Motor neuron (in vitro differentiated cells): ENCODE measurements around the gene GRIN2A. TPM values are rescaled to one million over a fixed set of nuclear protein-coding genes. Genes with fewer than 3 reads are reported as not detected.
A peak's percentile ranks its signal among the peaks of the same experiment; 100 is the strongest.

ENCODE experiments used
- ATAC-seq, 8 experiments: fragments of 200-7000 bp; cut with Tn5 transposase; replicated peaks in 6 of 8; 2 replicates each; pipeline ENCODE4 v1.8.0; 2021; ENCODE audit warnings: mild to moderate bottlenecking in 8 of 8, moderate library complexity in 8 of 8
- H3K27ac ChIP-seq, 2 donors: fragments of 250-450 bp; sonication (Bioruptor Pico); 2 replicates each; pipeline ENCODE4 v1.9.0; 2021; ENCODE audit warnings: antibody characterized with exemption in 2 of 2, mild to moderate bottlenecking in 2 of 2, moderate library complexity in 1 of 2
- H3K4me1 ChIP-seq, 2 donors: fragments of 250-450 bp; sonication (Bioruptor Pico); replicated peaks in 1 of 2; 2 replicates each; pipeline ENCODE4 v1.6.1; 2021; ENCODE audit warnings: antibody characterized with exemption in 2 of 2, mild to moderate bottlenecking in 2 of 2, moderate library complexity in 1 of 2
- H3K4me3 ChIP-seq, 5 donors: fragments of 250-450 bp; sonication (Bioruptor Pico); 2 replicates each; pipeline ENCODE4 v1.9.0; 2021; ENCODE audit warnings: antibody characterized with exemption in 5 of 5, mild to moderate bottlenecking in 5 of 5, moderate library complexity in 4 of 5
- WGBS, 10 experiments: fragments of 450-650 bp; shearing (Covaris generic); methylation state at CpG; one replicate each; pipeline ENCODE4 v1.0.0; 2022; 5-methylcytosine and 5-hydroxymethylcytosine counted together
- in situ Hi-C, 9 experiments: fragments of 400-800 bp; cut with MboI; loops; one replicate each; pipeline ENCODE4 v1.15.0; 2021; ENCODE audit warnings: low sequenced_read_pairs in 9 of 9, low pct_unique_long_range_greater_than_20kb in 2 of 9; ENCODE audit not compliant: unreplicated experiment in 9 of 9
- total RNA-seq, 8 experiments: library from RNA; unstranded; fragments of 300-600 nt; gene quantifications; 2 replicates each; pipeline versions ENCODE4 v1.2.3 to v1.2.4, GENCODE V29; 2022

Gene GRIN2A
- total RNA-seq, 8 experiments from 2014 or later, result 0.14 to 21.2 (median 2.9) TPM

- WGBS, 10 experiments, result 14 to 100% (median 83%) methylated on average over 1 to 3 of the region's 3 CpGs; no CpG with 5 or more reads in 3 of the 10 experiments
- no peak for ATAC-seq
- no peak overlapping the region for H3K27ac ChIP-seq
- in situ Hi-C loops, result no loop called here
- H3K4me1 ChIP-seq, result no peaks in the 10 kb centered on the region
- no peak overlapping the region for H3K4me3 ChIP-seq
These were observed 24.6 kb upstream of the GRIN2A start for GRCh38 chr16:10206865-10207264.

- no peak for ATAC-seq
- Histone ChIP-seq H3K27ac (no peak overlapping the region), H3K4me1 (no peaks in the 10 kb centered on the region), H3K4me3 (no peak overlapping the region)
- in situ Hi-C loops, result no loop called here
- 67 to 89% (median 86%) methylated on average over 1 of the region's 1 CpG; no CpG with 5 or more reads in 7 of the 10 experiments for WGBS, 10 experiments
These were observed 24.0 kb upstream of the GRIN2A start for GRCh38 chr16:10206215-10206614.

- Histone ChIP-seq H3K27ac (no peak overlapping the region), H3K4me3 (no peak overlapping the region), H3K4me1 (no peaks in the 10 kb centered on the region)
- no peak for ATAC-seq
- WGBS, 10 experiments, result 22 to 96% (median 70%) methylated on average over 1 to 5 of the region's 7 CpGs; no CpG with 5 or more reads in 3 of the 10 experiments
- in situ Hi-C loops, result no loop called here
These were observed 23.5 kb upstream of the GRIN2A start for GRCh38 chr16:10205688-10206087.

GRCh38 chr16:10202649-10203048 lies 20.4 kb upstream of the GRIN2A start:
- WGBS, 10 experiments, result 0 to 100% (median 90%) methylated on average over 1 of the region's 1 CpG; no CpG with 5 or more reads in 4 of the 10 experiments
- Histone ChIP-seq H3K27ac (no peak overlapping the region), H3K4me3 (no peak overlapping the region), H3K4me1 (no peaks in the 10 kb centered on the region)
- ATAC-seq, result no peak
- in situ Hi-C loops, result no loop called here

DNA sequence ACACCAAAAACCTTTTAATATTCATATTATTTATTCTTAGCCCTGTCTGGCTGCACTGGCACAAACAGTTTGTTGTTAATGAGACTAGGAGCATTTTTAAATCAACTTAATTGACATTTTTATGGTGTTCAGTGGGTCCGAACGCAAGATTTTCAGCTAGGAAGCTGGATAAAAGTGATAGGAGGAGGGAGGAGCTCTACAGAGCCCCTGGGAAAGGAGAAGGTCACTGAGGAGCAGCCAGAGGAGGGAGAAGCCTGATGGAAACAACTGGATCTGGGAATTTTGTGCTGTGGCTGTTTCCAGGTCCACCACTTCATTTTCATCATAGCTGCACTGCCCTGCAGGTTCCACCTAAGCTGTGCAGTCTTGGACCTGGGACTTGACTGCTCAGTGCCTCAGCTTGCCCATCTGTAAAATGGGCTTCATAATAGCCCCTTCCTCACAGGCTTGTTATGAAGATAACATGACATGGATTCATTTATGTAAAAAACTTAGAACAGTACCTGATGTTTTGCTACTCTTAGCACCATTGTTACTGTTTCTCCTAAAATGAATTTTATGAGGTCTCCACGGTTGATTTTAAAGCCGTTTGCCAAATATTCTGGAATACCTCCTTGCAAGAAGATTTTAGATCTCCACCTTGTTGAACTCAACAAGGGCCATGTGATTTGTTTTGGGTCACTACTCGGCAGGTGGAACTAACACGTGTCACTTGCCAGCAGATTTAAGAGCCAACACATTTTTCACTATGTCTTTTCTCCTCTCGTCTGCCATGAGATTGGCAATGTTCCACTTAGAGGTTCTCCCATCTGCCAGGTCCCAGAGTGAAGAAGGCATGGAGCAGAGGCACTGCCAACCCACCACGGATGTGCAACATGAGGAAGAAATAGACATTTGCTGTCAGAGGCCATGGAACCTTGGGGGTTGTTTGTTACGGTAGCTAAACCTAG lies 18.7 kb upstream of the GRIN2A start:
- in situ Hi-C loops, result no loop called here
- Histone ChIP-seq H3K27ac (no peak overlapping the region), H3K4me3 (no peak overlapping the region), H3K4me1 (no peaks in the 10 kb centered on the region)
- ATAC-seq, result peak in 3 of 8 experiments; percentile 21 to 86 (median 57)
- WGBS, 10 experiments, result 12 to 100% (median 60%) methylated on average over 2 to 8 of the region's 9 CpGs

GRCh38 chr16:10196999-10197398 lies 14.8 kb upstream of the GRIN2A start:
- no peaks in the 10 kb centered on the region for H3K4me1 ChIP-seq
- no peak overlapping the region for H3K27ac ChIP-seq
- no peak for ATAC-seq
- in situ Hi-C loops, result loop anchor here in 3 of 9 experiments (25.0 kb wide), 2 partner anchors 935 to 1035 kb away; no protein-coding TSS in a partner anchor
- no peak overlapping the region for H3K4me3 ChIP-seq
- WGBS, 10 experiments, result 31 to 100% (median 75%) methylated on average over 1 to 2 of the region's 2 CpGs; no CpG with 5 or more reads in 3 of the 10 experiments

DNA sequence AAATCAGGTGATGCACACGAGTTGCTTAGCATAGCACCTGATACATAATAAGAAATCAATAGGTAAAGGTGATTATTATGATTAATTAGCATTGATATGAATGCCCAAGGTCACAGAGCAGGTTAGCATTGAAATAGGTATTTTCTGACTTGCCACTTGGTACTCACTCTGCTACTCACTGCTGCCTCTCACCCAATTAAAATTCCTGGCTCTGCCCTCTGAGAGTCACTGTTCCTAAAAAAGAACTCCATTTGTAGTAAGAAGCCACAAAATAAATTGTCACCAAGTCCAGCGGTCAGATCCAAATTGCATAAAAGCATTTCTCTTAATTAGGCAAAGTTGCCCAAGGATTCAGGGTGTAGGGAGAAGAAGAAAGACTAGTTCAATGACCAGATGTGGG lies 8.9 kb upstream of the GRIN2A start:
- Histone ChIP-seq H3K27ac (no peak overlapping the region), H3K4me3 (no peak overlapping the region), H3K4me1 (no peaks in the 10 kb centered on the region)
- in situ Hi-C loops, result loop anchor here in 3 of 9 experiments (25.0 kb wide), 2 partner anchors 929 to 1029 kb away; no protein-coding TSS in a partner anchor
- no peak for ATAC-seq
- 25 to 100% (median 64%) methylated on average over 1 to 2 of the region's 2 CpGs; no CpG with 5 or more reads in 2 of the 10 experiments for WGBS, 10 experiments

DNA sequence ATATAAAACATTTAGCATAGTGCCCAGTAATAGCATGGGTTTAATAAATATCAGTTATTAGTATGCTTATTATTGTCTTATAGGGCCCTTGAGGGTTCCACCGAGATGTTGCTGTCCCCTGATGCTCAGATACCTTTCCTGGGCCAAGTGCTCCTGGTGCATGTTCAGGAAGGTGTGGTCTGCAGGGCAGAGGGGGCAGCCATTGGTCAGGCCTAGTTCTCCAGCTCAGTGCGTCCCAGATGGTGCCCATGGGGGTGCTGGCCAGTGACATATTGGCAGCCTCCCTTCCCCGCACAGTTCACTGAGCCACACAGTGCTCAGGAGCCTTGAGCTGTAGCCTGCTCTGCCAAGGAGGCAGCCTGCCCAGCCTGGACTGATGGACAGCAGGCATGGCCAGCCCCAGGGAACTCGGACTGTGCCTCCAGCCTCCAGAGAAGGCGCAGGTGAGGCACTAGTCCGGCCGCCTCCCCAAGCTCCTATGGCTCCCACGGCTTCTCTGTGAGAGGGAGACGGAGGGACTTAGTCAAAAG lies 7.7 kb upstream of the GRIN2A start:
- no peak overlapping the region for H3K27ac ChIP-seq
- in situ Hi-C loops, result loop anchor here in 3 of 9 experiments (25.0 kb wide), 2 partner anchors 928 to 1028 kb away; no protein-coding TSS in a partner anchor
- ATAC-seq, result no peak
- no peak overlapping the region for H3K4me3 ChIP-seq
- WGBS, 10 experiments, result 7 to 92% (median 83%) methylated on average over 1 to 7 of the region's 9 CpGs; no CpG with 5 or more reads in 5 of the 10 experiments
- no peaks in the 10 kb centered on the region for H3K4me1 ChIP-seq

GRCh38 chr16:10188236-10188635 lies 6.0 kb upstream of the GRIN2A start:
- Histone ChIP-seq H3K4me1 (peaks cover 0 to 3% of the 10 kb centered on the region in 2 donors), H3K27ac (no peak overlapping the region), H3K4me3 (no peak overlapping the region)
- no peak for ATAC-seq
- in situ Hi-C loops, result loop anchor here in 3 of 9 experiments (25.0 kb wide), 2 partner anchors 926 to 1026 kb away; no protein-coding TSS in a partner anchor
- WGBS, 10 experiments, result 20 to 100% (median 47%) methylated on average over 1 to 3 of the region's 3 CpGs; no CpG with 5 or more reads in 2 of the 10 experiments

DNA sequence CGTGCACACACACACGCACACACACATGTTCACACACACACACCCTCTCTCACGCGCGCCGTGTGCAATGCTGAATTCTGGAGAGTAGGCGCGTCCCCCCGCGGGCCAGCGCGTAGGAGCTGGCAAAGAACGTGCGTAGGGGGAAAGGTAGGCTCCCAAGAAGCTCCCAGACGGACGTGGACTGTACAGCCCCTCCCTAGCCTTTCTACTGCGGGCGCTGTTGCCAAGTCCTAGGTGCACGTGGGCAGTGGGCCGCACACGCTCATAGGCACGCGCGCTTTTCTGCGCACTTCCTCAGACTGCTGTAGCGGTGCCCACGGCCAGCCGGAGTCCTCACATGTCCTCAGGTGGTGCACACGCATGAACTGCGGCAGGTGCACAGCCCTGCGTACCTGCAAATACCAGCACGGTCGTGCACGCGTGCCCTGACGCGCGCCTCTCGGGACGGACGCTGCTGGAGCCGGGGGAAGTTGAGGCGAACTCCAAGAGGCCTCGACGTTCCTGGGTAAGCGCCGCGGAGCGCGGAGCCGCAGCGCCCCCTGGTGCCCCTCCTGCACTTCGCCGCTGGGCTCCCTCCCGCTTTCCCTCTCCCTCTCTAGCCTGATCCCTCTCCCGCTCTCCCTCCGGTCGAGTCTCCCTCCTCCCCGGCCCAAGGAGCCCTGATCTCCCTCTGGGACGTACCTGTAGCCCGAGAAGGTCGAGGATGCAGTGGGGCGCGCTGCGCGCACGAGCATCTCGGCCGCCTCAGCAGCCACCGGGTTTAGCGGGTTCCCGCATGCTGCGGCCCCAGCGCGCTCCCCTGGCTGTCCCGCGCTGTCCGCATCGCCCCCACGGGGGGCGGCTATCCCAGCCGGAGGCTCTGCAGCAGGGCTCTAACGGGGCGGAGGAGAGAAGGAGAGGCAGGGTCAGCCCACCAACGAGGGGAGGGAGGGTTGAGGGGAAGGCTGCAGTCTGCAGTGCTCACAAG lies 749 bp downstream of the GRIN2A start:
- peak; percentile 69 to 90 (median 72) for ATAC-seq
- Histone ChIP-seq H3K27ac (no peak overlapping the region), H3K4me3 (peak overlapping the region; percentile 47 to 55 (median 49)), H3K4me1 (peaks cover 6 to 18% of the 10 kb centered on the region in 2 donors)
- in situ Hi-C loops, result loop anchor here in 3 of 9 experiments (5.0 to 25.0 kb wide), 3 partner anchors 919 to 1019 kb away; no protein-coding TSS in a partner anchor
- 5 to 25% methylated on average over 11 of the region's 85 CpGs; no CpG with 5 or more reads in 8 of the 10 experiments for WGBS, 10 experiments

DNA sequence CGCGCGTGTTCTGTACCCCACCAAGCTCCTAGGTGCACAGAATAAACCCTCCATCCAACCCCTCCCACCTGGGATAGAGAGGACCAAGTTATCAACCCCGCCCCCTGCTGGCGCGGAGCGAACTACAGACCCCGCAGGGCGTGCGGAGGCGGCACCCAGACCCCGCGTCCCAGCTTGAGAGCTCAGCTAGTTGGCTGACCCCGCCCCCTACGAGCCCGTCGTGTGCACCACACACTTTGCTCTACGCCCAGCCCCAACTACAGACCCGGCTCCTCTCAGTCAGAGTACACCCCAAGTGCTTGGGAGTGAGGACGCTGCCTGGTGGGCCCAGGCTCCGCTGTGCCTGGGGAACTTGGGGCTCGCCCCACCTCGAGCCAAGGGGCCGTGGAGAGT lies 1.5 kb downstream of the GRIN2A start:
- H3K4me3 ChIP-seq, result peak overlapping the region in 3 of 5 donors; percentile 0 to 47 (median 12)
- in situ Hi-C loops, result loop anchor here in 3 of 9 experiments (5.0 to 25.0 kb wide), 3 partner anchors 918 to 1018 kb away; no protein-coding TSS in a partner anchor
- 0% methylated on average over 2 of the region's 24 CpGs; no CpG with 5 or more reads in 9 of the 10 experiments for WGBS, 10 experiments
- no peak overlapping the region for H3K27ac ChIP-seq
- peaks cover 6 to 18% of the 10 kb centered on the region in 2 donors for H3K4me1 ChIP-seq
- ATAC-seq, result peak in 6 of 8 experiments; percentile 9 to 45 (median 19)
